Ovary (tissue), 9 donors: Measurements from ENCODE around the gene DDB1. TPM values are rescaled to one million over a fixed set of nuclear protein-coding genes. Genes with fewer than 3 reads are reported as not detected.

Experiments used
- DNase-seq, 5 donors: peaks; one replicate each; pipeline ENCODE4 v3.0.0-alpha.2; 2019 to 2020
- H3K27ac ChIP-seq, 2 donors: fragments of 200-600 bp; one replicate each; pipeline versions ENCODE4 v1.5.1 to v1.8.0; 2019 to 2022
- H3K27me3 ChIP-seq: fragments of 200-600 bp; one replicate; pipeline ENCODE4 v1.8.0; 2022
- H3K36me3 ChIP-seq: fragments of 200-600 bp; sonication (generic); one replicate; pipeline ENCODE4 v1.5.1; 2019
- H3K4me1 ChIP-seq: one replicate; pipeline ENCODE4 v1.8.1; 2013; ENCODE audit warnings: mild to moderate bottlenecking, moderate library complexity; ENCODE audit not compliant: insufficient read depth
- H3K4me3 ChIP-seq: fragments of 200-600 bp; sonication (generic); one replicate; pipeline ENCODE4 v1.5.1; 2017
- H3K9me3 ChIP-seq, 2 donors: fragments of 200-600 bp in 1 of 2; sonication (generic) in 1 of 2; one replicate each; pipeline versions ENCODE4 v1.5.1 to v1.8.1; 2013 to 2019; ENCODE audit warnings: mild to moderate bottlenecking in 1 of 2, moderate library complexity in 1 of 2
- EP300 ChIP-seq: sonication (generic); formaldehyde crosslinking; IDR thresholded peaks from one replicate; pipeline ENCODE4 v1.6.1; 2017; ENCODE audit warnings: antibody characterized with exemption
- POLR2A ChIP-seq: fragments of 450-650 bp; IDR thresholded peaks from one replicate; pipeline ENCODE4 v1.6.1; 2017; ENCODE audit warnings: antibody characterized with exemption, mild to moderate bottlenecking, moderate library complexity
- WGBS, 3 donors: extraction: QIAGEN DNeasy Blood & Tissue Kit in 1 of 3; methylation state at CpG; one replicate each; pipeline versions ENCODE4 v1.1.5 to v1.1.7; 2013 to 2017; 5-methylcytosine and 5-hydroxymethylcytosine counted together
- intact Hi-C, 4 donors: fragments of 100-400 bp; cut with DNase I; formaldehyde crosslinking; loops; one replicate each; pipeline versions ENCODE4 v1.11.0 to v1.15.1; 2022 to 2023
- polyA plus RNA-seq, 2 donors: library from polyadenylated mRNA; stranded (reverse); fragments of 200-250 nt in 1 of 2; fragments of 350-450 nt in 1 of 2; fragmentation: Illumina TruSeq in 1 of 2; extraction: RNeasy Lipid Tissue Mini Kit (QIAGEN cat#74804) in 1 of 2; gene quantifications; one replicate each; pipeline ENCODE4 v1.2.3, GENCODE V29; 2013 to 2014
- total RNA-seq, 7 donors: library from RNA; depleted of rRNA in 2 of 7; stranded (reverse); fragments of >200 nt in 2 of 7; fragmentation: NEBNext Ultra II Directional in 3 of 7; extraction: Animal tissue kit (Norgen Biotek cat#: 25700) in 3 of 7; gene quantifications; one replicate each; pipeline versions ENCODE4 v1.1.0 to v1.2.4, GENCODE V29; 2016 to 2023
- TF ChIP-seq, protein P1 (sequence below), 3 donors: fragments of 450-650 bp in 2 of 3; fragments of 200-600 bp in 1 of 3; IDR thresholded peaks; one replicate each; pipeline versions ENCODE4 v1.5.1 to v1.8.0; 2016 to 2022; ENCODE audit warnings: antibody characterized with exemption in 3 of 3, mild to moderate bottlenecking in 1 of 3
- donor health status: DM: no; HTN: no; CAD: no; lungs with moderate emphysema.
- donor health status: DM: no; HTN: no; CAD: no.
- donor health status: Bipolar disorder and iron deficiency.
- donor health status: DM: yes; HTN: yes; CAD: no.
- donor health status: DM: no; HTN: no; CAD: no.
- donor health status: DM: yes; HTN: yes; CAD: no.

Gene DDB1
- total and polyA plus RNA-seq, 9 donors, result 117 to 270 (median 217) TPM

DNA sequence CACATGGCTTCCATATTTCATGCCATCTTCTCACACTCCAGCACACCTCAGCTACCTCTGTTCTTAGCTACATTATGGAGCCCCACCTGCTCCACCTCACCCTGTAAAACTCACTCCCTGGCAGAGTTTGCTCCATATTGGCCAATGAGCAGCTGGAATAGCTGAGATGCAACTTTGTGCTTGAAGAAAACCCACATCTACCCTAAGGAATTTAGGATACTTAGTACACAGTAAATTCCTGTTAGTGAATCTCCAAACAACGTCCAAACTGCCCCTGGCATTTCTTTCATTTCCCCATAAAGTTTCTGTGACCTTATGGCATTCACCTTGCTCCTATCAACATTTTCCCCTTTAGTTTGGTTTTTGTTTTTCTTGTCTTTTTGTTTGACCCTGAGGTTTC, 35.6 kb downstream of the DDB1 start:
- Histone ChIP-seq H3K4me1 (peaks cover 20% of the 10 kb centered on the region), H3K9me3 (no peaks in the 10 kb centered on the region), H3K4me3 (no peak overlapping the region), H3K27ac (peak overlapping the region in 1 of 2 donors; percentile 69), H3K36me3 (no peaks in the 10 kb centered on the region), H3K27me3 (no peaks in the 10 kb centered on the region)
- intact Hi-C loops, result no loop called here
- peak in 1 of 5 donors; percentile 11 for DNase-seq
- 0 to 7% (median 5%) methylated on average over 1 of the region's 1 CpG for WGBS, 3 donors
- TF ChIP-seq, protein P1, sequence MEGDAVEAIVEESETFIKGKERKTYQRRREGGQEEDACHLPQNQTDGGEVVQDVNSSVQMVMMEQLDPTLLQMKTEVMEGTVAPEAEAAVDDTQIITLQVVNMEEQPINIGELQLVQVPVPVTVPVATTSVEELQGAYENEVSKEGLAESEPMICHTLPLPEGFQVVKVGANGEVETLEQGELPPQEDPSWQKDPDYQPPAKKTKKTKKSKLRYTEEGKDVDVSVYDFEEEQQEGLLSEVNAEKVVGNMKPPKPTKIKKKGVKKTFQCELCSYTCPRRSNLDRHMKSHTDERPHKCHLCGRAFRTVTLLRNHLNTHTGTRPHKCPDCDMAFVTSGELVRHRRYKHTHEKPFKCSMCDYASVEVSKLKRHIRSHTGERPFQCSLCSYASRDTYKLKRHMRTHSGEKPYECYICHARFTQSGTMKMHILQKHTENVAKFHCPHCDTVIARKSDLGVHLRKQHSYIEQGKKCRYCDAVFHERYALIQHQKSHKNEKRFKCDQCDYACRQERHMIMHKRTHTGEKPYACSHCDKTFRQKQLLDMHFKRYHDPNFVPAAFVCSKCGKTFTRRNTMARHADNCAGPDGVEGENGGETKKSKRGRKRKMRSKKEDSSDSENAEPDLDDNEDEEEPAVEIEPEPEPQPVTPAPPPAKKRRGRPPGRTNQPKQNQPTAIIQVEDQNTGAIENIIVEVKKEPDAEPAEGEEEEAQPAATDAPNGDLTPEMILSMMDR (IDR thresholded peaks at IDR 0.05), result no peak
- no peak for TF ChIP-seq EP300
- TF ChIP-seq POLR2A, result no peak

DNA sequence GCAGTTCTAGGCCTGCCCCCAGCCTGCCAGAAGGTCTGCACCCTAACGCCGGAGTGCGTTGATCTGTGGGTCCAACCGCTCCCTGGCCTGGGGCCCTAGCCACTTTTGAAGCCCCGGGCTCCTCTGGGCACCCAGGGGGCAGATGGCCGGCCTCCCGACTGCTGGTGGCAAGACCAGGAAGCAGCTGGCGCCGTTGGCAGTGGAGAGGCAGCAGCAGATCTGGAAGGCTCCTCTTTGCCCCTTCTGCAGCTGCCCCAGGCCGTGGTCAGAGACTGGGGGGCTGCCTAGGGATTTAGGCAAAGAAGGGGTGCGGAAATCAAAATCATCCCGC, 37.3 kb downstream of the DDB1 start:
- Histone ChIP-seq H3K4me3 (peak overlapping the region; percentile 59), H3K27ac (peak overlapping the region; percentile 82 to 95), H3K4me1 (peaks cover 20% of the 10 kb centered on the region), H3K9me3 (no peaks in the 10 kb centered on the region), H3K27me3 (no peaks in the 10 kb centered on the region), H3K36me3 (no peaks in the 10 kb centered on the region)
- intact Hi-C loops, result no loop called here
- peak in 1 of 5 donors; percentile 52 for DNase-seq
- no peak for TF ChIP-seq POLR2A
- no peak for TF ChIP-seq EP300
- TF ChIP-seq, protein P1 (IDR thresholded peaks at IDR 0.05), result no peak
- WGBS, 3 donors, result 65 to 76% (median 67%) methylated on average over 9 to 12 of the region's 12 CpGs

DNA sequence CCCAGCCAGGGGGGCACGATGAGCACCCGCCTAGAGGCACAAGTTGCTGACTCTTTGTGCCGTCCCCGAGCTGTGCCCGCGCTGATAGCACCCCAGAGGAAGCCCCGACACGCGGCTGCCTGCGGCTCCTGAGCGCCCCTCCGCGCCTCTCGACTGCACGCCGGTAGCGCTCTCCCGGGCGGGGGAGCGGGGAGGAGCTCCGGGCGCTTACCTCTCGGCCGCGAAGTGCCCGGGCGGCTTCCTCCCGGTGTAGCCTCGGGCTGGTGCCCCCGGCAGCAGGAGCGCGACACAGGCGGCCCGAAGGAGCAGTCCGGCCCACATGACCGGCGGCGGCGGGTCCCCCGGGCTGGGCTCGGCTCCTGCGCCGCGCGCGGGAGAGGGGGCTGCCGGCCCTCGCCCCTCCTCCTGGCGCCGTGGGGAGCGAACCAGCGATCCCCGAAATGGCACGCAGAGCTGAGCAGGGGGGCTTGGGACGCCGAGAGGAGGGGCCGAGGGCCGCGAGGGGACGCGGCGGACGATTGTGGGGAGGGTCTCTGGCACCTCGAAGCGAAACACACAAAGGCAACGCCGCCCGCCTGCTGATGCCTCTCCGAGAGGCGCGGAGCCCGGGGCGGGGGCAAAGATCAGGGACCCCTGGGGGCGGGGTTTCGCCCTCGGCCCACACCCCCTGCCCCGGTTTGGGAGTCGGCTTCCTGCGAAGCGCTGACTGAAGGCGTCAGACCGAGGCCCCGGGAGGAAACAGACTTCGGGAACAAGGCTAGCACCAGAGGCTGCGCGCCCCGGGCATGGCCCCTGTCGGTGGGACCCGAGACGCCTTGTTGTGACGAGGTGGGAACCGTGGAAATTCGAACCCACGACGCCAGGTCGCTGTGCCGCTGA, 37.9 kb downstream of the DDB1 start, which contains the start of gene VWCE:
Gene VWCE (minus strand): TSS at position 600 of the 879 bp plus-strand sequence. CDS start 279 bp downstream, at position 321.
- peak; percentile 71 to 84 (median 75) for DNase-seq
- Histone ChIP-seq H3K27ac (peak within 1 kb of the TSS; percentile 82 to 95), H3K27me3 (no peaks in the 10 kb centered on the region), H3K4me1 (peaks cover 20% of the 10 kb centered on the region), H3K4me3 (peak within 1 kb of the TSS; percentile 59), H3K36me3 (no peaks in the 10 kb centered on the region), H3K9me3 (no peaks in the 10 kb centered on the region)
- TF ChIP-seq, protein P1 (IDR thresholded peaks at IDR 0.05), result peak in 2 of 3 donors; percentile 8 to 17
- TF ChIP-seq EP300, result no peak
- WGBS, 3 donors, result 2 to 3% (median 2%) methylated on average over 75 to 97 of the region's 97 CpGs
- intact Hi-C loops, result no loop called here

DNA sequence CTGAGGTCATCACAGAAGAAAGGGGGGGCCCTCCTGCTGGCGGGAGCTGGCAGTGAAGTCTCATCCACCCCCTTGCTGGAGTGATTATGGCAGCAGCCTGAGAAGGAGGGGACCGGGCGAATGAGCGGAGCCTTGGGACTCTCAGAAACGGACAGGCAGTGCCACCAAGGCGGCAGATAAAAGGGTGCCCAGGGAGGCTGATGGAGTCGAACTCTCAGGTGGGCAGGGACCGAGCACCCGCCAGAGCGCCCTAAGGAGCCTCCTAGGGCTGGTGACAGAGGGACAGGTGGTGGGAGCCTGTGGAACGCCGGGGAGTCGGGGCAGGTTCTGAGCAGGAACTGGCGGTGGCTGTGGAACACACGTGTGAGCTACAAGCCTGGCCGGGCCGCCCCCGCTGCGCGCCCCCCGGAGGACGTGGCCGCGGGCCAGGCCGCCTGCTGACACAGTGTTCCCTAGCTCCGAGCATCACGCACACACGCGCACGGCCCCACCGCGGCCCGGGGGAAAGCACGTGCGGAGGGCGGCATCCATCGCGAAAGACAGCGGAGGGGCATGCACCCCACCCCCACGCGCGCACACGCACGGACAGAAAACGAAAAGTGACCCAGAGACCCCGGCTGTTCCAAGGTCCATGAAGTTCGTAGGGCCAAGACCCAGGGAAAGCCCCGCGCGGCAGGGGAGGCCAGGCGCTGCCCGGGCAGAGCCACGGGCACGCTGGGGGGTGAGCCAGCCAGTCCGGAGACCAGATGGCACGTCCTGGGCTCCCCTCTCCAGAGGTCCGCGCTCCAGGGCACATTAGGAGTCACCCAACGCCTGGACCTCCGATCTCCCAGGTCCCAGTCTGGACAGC, 38.8 kb downstream of the DDB1 start:
- DNase-seq, result peak; percentile 84 to 94 (median 88)

More for the DNA sequence above, 38.8 kb downstream of the DDB1 start:
- no peaks in the 10 kb centered on the region for H3K36me3 ChIP-seq
- intact Hi-C loops, result no loop called here
- H3K4me1 ChIP-seq, result peaks cover 19% of the 10 kb centered on the region
- H3K27me3 ChIP-seq, result no peaks in the 10 kb centered on the region
- peak overlapping the region; percentile 82 to 95 for H3K27ac ChIP-seq
- H3K4me3 ChIP-seq, result peak overlapping the region; percentile 59
- TF ChIP-seq, protein P1 (IDR thresholded peaks at IDR 0.05), result no peak
- TF ChIP-seq POLR2A, result peak; percentile 40
- H3K9me3 ChIP-seq, result no peaks in the 10 kb centered on the region
- WGBS, 3 donors, result 2% methylated on average over 42 to 60 of the region's 60 CpGs
